Fibroblast of skin of left biceps (primary cell): ENCODE data around the gene IP6K3.

ENCODE experiments used
- DNase-seq, 2 experiments: peaks; one replicate each; pipeline ENCODE4 v3.0.0-alpha.2; 2013; ENCODE audit warnings: low read depth in 2 of 2

The IP6K3 gene

GRCh38 chr6:33777398-33778388 lies 31.0 kb upstream of the IP6K3 start:
- DNase-seq: no peak

- DNase-seq: no peak
These were observed 30.1 kb upstream of the IP6K3 start for GRCh38 chr6:33776764-33777163.

GRCh38 chr6:33776186-33776585 lies 29.5 kb upstream of the IP6K3 start:
- no peak for DNase-seq

DNA sequence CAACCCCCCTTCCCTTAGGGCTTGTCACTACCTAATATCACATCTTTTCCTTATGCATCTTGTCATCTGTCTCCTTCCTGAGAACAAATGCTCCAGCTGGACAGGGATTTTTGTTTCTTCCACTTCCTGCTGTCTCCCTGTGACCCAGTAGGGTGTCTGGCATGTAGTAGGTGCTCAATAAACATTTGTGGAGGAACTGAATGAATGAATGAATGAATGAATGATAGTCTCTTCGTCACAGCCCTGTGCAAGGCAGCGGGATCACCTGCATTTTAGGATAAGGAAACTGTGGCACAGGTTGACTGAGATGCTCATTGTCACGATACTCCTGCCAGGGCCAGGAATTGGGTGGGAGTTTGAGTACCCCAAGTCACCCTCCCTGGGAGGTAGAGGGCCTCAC lies 28.1 kb upstream of the IP6K3 start:
- no peak for DNase-seq

GRCh38 chr6:33772902-33773472 lies 26.3 kb upstream of the IP6K3 start:
- DNase-seq: no peak

- DNase-seq: no peak
These were observed 25.6 kb upstream of the IP6K3 start for GRCh38 chr6:33772082-33772830.

GRCh38 chr6:33771146-33772081 lies 24.7 kb upstream of the IP6K3 start:
- peak; percentile 99 for DNase-seq

GRCh38 chr6:33770833-33771145 lies 24.1 kb upstream of the IP6K3 start:
- DNase-seq: no peak

DNA sequence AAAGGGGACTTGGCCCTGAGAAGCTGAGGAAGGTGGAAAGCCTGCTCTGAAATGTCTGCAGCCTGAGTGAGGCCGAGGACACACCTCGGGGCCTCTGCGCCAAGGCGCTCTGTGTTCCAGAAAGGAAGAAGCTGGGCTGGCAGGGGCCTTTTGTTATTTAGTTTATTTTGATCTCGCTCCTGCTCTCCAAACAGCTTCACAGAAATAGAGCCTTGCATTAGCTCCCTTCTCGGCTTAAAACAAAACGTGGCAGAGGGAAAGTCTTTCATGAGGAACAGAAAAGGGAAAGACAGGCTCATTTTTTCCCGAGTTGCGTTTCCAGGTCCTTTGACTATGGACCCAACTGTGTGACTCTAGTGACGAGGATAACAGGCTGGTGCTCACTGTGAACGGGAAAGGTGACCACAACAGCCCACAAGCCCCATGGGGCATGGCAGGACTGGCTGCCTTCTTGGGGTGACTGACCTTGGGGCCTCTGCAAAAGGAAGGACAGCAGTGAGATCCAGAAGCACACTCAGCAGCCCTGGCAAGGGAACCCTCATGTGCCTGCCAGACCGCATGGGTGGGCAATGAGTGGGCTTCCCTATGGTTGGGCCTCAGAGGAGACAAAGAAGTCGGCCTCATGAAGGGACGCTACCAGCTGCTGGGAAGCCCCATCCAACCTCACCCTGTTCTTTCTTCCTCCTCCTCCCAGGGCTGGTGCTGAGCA lies 23.6 kb upstream of the IP6K3 start:
- DNase-seq: no peak

DNA sequence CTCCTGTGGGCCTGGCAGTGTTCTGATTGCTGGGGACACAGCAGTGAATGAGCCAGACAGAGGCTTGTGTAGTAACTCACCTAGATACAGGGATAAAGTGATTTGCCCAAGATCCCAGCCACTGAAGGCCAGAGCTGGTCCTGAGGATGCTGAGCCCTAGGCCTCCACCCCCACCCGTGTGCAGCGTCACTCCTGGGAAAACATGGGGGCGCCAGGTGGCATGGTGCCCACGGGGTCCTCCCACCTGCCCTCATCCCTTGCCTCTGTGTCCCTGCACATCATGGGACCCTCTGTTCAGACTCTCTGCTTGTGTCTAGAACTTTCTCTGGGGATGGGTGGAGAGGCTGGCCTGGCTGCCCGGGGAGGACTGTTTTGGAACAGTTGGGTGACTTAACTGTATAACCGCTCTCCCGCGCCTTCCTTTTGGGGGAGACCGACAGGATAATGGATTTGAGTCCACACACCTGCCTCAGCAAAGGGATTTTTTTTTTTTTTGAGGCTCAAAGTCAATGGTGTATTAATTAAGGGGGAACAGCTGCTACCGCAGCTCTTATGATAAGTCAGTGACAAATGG lies 22.6 kb upstream of the IP6K3 start:
- no peak for DNase-seq

GRCh38 chr6:33768644-33769120 lies 22.0 kb upstream of the IP6K3 start:
- peak in 1 of 2 experiments; percentile 35 for DNase-seq

GRCh38 chr6:33766921-33767907 lies 20.5 kb upstream of the IP6K3 start:
- DNase-seq: no peak

DNA sequence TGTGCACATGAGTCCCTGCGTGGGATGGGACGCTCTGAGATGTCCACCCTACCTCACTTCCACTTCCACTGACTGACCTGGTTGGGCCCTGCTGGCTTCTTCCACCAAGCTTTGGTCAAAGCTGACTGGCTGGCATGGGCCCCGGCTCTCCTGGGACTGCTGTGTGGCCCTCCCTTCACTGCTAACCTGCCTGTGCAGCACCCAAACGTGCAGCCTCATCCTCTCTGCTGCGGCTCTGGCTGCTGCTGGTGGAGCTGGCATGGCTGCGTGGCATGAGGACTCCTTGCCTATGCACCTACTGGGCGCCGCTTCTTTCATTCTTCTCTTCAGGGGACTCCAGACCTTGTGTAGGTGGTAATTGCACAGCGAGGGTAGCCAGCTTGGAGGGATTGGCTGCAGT lies 18.7 kb upstream of the IP6K3 start:
- DNase-seq: no peak

DNA sequence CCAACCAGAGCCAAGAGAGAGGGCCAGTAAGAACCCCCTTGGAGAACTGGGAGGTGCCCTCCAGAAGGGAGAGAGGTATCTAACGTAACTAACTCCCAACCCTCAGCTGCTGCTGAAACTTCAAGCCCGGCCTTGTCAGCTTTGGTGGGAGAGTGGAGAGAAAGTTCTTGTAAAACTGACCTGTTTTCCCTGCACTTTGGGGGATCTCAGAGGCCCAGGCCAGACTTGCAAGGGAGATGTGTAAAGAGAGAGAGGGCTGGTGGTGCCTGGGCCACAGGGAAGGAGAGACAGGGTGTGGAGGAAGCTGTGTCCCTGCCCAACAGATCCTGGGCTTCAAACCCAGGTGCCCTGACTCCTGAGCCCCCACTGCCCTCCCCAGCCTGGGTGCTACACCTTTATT lies 17.3 kb upstream of the IP6K3 start:
- DNase-seq: no peak

DNA sequence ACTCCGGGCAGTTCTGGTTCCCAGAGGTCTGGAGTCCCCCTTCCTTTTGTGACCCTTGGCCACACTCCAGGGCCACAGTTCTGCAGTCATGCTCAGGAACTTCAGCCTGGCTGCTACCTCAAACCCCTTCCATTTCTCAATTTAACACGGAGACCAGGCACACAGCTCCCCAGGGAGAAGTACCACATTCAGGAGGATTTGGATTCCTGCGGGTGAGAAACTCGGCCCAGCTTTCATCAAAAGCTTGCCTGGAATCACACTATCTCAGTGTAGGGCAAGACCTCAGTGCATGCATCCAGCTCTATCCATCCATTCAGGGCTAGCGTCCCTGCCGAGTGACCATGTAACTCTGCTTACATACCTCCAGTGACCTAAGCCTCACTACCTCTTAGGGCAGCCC lies 16.8 kb upstream of the IP6K3 start:
- no peak for DNase-seq

GRCh38 chr6:33762713-33763112 lies 16.0 kb upstream of the IP6K3 start:
- DNase-seq: no peak

- no peak for DNase-seq
These were observed 15.4 kb upstream of the IP6K3 start for GRCh38 chr6:33761922-33762629.

GRCh38 chr6:33761581-33761921 lies 14.8 kb upstream of the IP6K3 start:
- no peak for DNase-seq
